ENCODE results near the gene SMIM5.

Gene SMIM5

DNA sequence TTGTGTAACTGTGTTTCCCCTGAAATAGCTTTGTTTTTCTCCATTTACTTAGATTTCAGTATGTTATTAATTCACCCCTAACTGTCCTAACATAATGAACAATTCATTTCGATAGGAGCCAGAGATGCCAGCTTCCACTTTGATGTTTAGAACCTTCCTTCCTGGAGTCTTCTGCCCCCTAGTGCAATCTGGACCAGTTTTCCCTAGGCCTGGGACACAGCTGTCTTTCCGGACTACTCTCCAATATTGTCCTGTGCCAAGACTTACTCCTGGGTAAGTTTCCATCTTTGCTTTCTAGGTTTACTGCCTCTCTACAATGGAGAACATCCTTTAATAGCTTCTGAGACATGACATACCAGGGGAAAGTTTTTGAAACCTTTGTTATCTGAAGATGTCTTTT lies 20.9 kb downstream of the SMIM5 start:
- Histone ChIP-seq H3K27ac (no peak overlapping the region), H3K4me1 (no peaks in the 10 kb centered on the region), H3K9me3 (no peaks in the 10 kb centered on the region), H3K27me3 (no peaks in the 10 kb centered on the region), H3K4me3 (no peak overlapping the region), H3K36me3 (peaks cover 25 to 88% (median 37%) of the 10 kb centered on the region in 3 donors)
- intact Hi-C loops (cut with DNase I; ENCODE audit: low total_unique reads): no loop called here
- TF ChIP-seq CTCF (IDR thresholded peaks at IDR 0.05): no peak
- peak in 1 of 2 donors; percentile 11 for DNase-seq

DNA sequence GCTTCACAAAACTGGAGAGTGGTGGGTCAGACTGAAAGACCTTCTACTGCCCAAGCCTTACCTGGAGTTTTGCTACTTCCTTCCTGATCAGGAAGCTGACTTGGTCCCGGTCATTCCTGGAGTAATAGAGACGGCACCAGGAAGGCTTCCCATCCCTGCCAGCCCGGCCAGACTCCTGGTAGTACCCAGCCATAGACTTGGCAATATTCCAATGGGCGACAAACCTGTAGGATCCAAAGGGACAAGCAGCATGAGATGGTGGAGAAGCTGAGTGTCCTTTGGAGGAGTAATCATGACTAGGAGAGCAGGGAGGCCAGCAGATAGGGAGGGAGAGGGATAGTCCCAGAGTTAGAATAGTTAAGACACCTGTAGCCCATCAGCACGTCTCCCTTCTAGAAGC lies 25.0 kb downstream of the SMIM5 start:
- no peaks in the 10 kb centered on the region for H3K27me3 ChIP-seq
- H3K27ac ChIP-seq: no peak overlapping the region
- H3K36me3 ChIP-seq: peaks cover 8 to 87% (median 35%) of the 10 kb centered on the region in 3 donors
- TF ChIP-seq CTCF (IDR thresholded peaks at IDR 0.05): no peak
- no peak for DNase-seq
- no peaks in the 10 kb centered on the region for H3K4me1 ChIP-seq
- no peak overlapping the region for H3K4me3 ChIP-seq
- intact Hi-C loops (cut with DNase I; ENCODE audit: low total_unique reads): no loop called here
- H3K9me3 ChIP-seq: no peaks in the 10 kb centered on the region

DNA sequence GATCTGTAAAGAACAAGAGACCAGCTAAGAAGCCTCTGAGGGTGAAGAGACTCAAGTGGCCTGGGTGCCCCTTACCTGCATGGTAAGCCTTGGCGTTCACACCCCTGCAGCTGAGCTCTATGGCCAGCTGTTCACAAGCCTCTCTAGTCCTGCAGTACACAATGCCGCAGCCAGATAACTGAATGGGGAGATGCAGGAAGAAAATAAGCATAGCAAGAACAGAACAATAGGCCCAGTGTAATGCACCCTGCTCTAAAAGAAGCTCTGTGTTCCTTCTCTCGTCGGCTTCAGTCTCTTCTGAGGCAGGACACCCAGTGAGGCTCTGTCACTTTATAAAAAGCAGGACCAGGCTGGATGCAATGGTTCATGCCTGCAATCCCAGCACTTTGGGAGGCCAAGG lies 28.3 kb downstream of the SMIM5 start:
- peaks cover 8 to 72% (median 40%) of the 10 kb centered on the region in 3 donors for H3K36me3 ChIP-seq
- H3K4me3 ChIP-seq: no peak overlapping the region
- H3K27ac ChIP-seq: no peak overlapping the region
- peaks cover 0 to 13% (median 8%) of the 10 kb centered on the region in 4 donors for H3K4me1 ChIP-seq
- H3K27me3 ChIP-seq: no peaks in the 10 kb centered on the region
- no peak for TF ChIP-seq CTCF (IDR thresholded peaks at IDR 0.05)
- DNase-seq: no peak
- no peaks in the 10 kb centered on the region for H3K9me3 ChIP-seq
- intact Hi-C loops (cut with DNase I; ENCODE audit: low total_unique reads): no loop called here

DNA sequence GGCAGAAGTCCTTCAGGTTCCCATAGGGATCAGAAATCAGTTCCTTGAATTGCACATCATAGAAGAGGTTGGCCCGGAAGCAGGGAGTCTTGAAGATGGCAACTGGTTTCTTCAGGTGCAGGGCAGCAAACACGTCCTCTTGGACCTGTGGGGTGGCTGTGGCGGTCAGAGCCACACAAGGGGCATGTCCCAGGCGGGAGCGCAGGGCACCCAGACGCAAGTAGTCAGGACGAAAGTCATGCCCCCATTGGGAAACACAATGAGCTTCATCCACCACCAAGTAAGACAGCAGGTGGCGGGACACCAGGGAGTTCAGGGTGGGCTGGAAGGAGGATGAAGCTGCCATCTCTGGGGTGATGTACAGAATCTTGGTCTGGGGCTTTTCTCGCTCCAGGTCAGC lies 29.3 kb downstream of the SMIM5 start:
- DNase-seq: no peak
- Histone ChIP-seq H3K4me3 (no peak overlapping the region), H3K4me1 (peaks cover 0 to 14% (median 9%) of the 10 kb centered on the region in 4 donors), H3K27me3 (no peaks in the 10 kb centered on the region), H3K27ac (no peak overlapping the region), H3K36me3 (peaks cover 8 to 65% (median 34%) of the 10 kb centered on the region in 3 donors), H3K9me3 (no peaks in the 10 kb centered on the region)
- no peak for TF ChIP-seq CTCF (IDR thresholded peaks at IDR 0.05)
- intact Hi-C loops (cut with DNase I; ENCODE audit: low total_unique reads): no loop called here

DNA sequence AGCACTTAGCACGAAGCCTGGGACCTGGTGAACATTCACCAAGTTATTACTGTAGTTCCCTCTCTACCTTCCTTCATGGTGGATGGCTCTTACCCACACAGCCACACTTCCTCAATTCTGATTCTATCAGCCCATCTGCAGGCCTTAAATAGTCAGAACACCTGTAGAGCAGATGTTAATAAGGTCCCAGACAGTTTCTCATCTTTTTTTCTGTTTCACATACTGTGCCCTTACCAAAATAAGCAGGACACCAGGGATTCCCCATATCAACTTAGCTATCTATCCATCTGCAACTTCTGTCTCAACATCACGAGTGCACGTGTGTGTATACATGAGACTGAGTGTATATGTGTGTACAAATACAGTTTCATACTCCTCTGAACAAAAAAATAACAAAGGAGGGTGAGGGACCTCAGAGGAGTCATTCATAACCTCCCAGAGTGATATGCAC lies 30.9 kb downstream of the SMIM5 start:
- Histone ChIP-seq H3K4me1 (peaks cover 0 to 25% (median 19%) of the 10 kb centered on the region in 4 donors), H3K27ac (no peak overlapping the region), H3K9me3 (no peaks in the 10 kb centered on the region), H3K4me3 (no peak overlapping the region), H3K36me3 (peaks cover 12 to 54% (median 35%) of the 10 kb centered on the region in 3 donors), H3K27me3 (no peaks in the 10 kb centered on the region)
- DNase-seq: no peak
- intact Hi-C loops (cut with DNase I; ENCODE audit: low total_unique reads): no loop called here
- TF ChIP-seq CTCF (IDR thresholded peaks at IDR 0.05): no peak

- H3K27ac ChIP-seq: no peak overlapping the region
- no peak for DNase-seq
- TF ChIP-seq CTCF (IDR thresholded peaks at IDR 0.05): no peak
- peaks cover 31 to 53% (median 42%) of the 10 kb centered on the region in 3 donors for H3K36me3 ChIP-seq
- peak overlapping the region; percentile 88 to 96 for H3K4me3 ChIP-seq
- H3K27me3 ChIP-seq: no peaks in the 10 kb centered on the region
- no peaks in the 10 kb centered on the region for H3K9me3 ChIP-seq
- H3K4me1 ChIP-seq: peaks cover 0 to 35% (median 19%) of the 10 kb centered on the region in 4 donors
- intact Hi-C loops (cut with DNase I; ENCODE audit: low total_unique reads): loop anchor here (5.0 kb wide), 1 partner anchor 34 kb away; the partner anchor contains the start of gene SMIM5
Measured at GRCh38 chr17:75665981-75666380, 32.7 kb downstream of the SMIM5 start.
